DMS153 treated with DMSO at 0.1 percent for 48 hours (cell line): ENCODE measurements around the gene CHTF18.

Experiments
- DNase-seq: peaks from one replicate; lab custom pipeline; 2025; ENCODE audit not compliant: unreplicated experiment; lab: John Stamatoyannopoulos, UW

CHTF18 gene

GRCh38 chr16:760065-760464, 28.4 kb upstream of the CHTF18 start:
- no peak for DNase-seq

- no peak for DNase-seq
These were observed 27.7 kb upstream of the CHTF18 start, which contains the start of gene MSLN for GRCh38 chr16:760545-761343. MSLN (plus strand) TSS chr16:760734; CDS start chr16:762681, 1,947 bp downstream.

DNA sequence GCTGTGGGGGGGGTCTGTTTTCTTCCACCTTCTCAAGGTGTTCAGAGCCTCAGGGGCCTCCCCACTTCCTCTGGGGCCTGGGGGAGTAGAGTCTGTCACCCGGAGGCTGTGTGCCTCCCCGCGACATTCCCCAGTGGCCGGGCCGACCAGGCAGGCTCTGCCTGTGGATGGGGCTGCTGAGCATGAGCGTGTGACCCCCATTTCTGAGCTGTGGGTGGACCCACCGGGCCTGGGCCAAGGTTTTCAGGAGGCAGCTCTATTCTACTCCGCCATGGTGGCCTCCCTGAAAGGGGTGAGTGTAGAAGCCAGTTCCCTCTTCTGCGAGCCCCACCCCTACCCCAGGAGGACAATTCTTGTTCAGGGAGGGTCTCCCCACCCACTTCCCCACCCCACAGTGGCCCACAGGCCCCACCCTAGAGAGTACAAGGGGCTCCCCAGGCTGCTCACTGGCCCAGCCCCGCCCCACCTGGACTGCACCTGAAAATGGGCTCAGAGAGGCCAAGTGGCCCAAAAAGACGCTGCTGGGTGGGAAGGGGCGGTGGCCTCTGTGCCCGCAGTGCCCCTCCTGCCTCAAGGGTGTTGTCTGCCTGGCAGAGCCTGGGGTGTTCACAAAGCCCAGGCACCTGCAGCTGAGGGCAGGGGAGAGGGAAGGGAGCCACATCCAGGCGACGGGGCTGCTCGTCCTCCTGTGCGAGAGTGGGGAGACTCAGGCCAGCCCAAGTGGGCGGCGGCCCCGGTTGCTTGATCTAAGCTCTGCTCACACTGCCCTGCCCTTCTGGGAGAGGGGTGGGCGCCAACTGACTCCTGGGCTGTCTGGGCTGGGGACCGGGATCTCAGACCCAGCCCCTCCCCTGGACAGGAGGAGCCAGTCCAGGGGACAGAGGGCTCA, 26.6 kb upstream of the CHTF18 start:
- DNase-seq, result no peak

- no peak for DNase-seq
These were observed 25.7 kb upstream of the CHTF18 start for GRCh38 chr16:762595-763268.

DNA sequence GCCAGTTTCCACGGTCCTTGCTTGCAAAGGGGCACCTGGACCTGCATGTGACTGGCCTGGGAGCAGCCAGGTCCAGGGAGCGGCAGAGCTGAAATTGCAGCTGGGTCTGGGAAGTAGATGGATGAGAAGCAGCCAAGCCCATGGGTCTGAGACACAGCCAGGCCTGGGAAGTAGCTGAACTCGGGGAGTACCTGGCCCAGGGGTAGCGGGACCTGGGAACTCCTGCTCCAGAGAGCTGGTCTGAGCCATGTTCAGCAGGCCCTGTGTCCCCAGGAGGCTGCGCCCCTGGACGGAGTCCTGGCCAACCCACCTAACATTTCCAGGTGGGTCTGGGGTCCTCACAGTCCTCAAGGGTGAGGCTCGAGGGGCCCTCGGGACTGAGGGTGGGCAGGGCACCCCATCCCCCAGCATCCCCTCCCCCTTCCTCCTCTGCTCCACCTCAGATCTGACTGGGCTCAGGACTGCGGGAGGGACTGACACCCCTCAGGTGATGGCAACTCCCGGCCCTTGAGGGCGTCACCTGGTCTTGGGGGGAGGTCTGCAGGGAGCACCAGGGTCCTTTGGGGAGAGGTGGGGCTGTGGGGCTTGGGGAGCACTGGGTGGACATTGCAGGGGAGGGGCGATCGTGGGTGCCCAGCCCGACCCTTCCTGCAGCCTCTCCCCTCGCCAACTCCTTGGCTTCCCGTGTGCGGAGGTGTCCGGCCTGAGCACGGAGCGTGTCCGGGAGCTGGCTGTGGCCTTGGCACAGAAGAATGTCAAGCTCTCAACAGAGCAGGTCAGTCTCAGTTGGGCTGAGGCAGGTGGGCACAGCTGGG, 24.8 kb upstream of the CHTF18 start:
- DNase-seq, result no peak

DNA sequence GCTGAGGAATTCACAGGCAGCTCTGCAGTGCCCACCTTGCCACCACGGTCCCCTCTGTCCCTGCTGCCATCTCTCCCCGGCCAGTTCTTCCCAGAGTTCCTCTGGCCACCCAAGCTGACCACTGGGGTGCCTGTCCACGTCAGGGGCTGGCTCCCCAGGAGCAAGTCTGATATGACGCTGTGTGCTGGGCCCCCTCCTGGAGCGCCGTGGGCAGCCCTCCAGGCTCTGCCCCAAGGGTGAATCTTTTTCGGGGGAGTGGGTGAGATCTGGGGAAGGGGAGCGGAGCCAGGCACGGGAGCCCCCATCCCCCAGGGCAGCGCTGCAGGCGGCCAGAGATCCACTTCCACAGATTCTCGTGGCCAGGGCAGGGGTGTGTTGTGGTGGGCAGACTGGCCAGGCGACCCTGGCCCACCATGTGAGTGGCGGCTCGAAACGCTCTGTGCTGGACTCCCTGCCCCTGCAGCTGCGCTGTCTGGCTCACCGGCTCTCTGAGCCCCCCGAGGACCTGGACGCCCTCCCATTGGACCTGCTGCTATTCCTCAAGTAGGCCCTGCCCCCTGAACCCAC, 24.2 kb upstream of the CHTF18 start:
- DNase-seq, result no peak

GRCh38 chr16:764848-765487, 23.5 kb upstream of the CHTF18 start:
- DNase-seq, result no peak

- no peak for DNase-seq
These were observed 22.9 kb upstream of the CHTF18 start for GRCh38 chr16:765488-765865.

DNA sequence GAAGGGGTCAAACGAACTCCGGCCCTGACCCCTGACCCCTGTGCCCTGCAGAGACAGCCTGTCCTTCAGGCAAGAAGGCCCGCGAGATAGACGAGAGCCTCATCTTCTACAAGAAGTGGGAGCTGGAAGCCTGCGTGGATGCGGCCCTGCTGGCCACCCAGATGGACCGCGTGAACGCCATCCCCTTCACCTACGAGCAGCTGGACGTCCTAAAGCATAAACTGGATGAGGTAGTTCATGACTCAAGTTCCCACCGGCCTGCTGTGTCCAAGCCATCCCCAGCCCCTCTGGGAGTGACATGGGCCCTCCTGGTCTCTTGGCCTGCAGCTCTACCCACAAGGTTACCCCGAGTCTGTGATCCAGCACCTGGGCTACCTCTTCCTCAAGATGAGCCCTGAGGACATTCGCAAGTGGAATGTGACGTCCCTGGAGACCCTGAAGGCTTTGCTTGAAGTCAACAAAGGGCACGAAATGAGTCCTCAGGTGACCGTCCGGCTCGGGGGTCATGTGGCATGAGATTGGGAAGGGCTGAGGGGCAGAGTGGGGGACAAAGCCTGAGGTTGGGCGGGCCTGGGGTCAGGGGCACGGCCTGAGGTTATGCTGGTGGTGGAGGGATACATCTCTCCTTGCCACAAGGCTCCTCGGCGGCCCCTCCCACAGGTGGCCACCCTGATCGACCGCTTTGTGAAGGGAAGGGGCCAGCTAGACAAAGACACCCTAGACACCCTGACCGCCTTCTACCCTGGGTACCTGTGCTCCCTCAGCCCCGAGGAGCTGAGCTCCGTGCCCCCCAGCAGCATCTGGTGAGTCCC, 22.2 kb upstream of the CHTF18 start:
- no peak for DNase-seq

GRCh38 chr16:766820-767640, 21.4 kb upstream of the CHTF18 start:
- DNase-seq, result no peak

DNA sequence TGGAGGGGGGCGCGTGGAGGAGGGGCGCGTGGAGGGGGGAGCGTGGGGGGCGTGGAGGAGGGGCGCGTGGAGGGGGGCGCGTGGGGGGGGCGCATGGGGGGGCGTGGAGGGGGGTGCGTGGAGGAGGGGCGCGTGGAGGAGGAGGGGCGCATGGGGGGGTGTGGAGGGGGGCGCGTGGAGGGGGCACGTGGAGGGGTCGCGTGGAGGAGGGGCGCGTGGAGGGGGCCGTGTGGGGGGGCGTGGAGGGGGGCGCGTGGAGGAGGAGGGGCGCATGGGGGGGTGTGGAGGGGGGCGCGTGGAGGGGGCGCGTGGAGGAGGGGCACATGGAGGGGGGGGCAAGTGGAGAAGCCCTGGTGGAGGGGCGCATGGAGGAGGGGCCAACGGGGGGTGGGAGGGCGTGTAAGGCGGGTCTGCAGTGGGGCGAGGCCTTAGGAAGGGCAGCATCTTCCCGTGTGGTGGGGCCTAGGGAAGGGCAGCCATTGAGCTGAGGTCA, 20.6 kb upstream of the CHTF18 start:
- DNase-seq, result no peak

GRCh38 chr16:768428-768827, 20.0 kb upstream of the CHTF18 start:
- no peak for DNase-seq

GRCh38 chr16:769184-769784, 19.1 kb upstream of the CHTF18 start:
- DNase-seq, result no peak

GRCh38 chr16:769934-770333, 18.5 kb upstream of the CHTF18 start:
- DNase-seq, result no peak

- no peak for DNase-seq
These were observed 18.0 kb upstream of the CHTF18 start for GRCh38 chr16:770411-770810.

- DNase-seq, result no peak
These were observed 15.5 kb upstream of the CHTF18 start for GRCh38 chr16:772959-773358.

DNA sequence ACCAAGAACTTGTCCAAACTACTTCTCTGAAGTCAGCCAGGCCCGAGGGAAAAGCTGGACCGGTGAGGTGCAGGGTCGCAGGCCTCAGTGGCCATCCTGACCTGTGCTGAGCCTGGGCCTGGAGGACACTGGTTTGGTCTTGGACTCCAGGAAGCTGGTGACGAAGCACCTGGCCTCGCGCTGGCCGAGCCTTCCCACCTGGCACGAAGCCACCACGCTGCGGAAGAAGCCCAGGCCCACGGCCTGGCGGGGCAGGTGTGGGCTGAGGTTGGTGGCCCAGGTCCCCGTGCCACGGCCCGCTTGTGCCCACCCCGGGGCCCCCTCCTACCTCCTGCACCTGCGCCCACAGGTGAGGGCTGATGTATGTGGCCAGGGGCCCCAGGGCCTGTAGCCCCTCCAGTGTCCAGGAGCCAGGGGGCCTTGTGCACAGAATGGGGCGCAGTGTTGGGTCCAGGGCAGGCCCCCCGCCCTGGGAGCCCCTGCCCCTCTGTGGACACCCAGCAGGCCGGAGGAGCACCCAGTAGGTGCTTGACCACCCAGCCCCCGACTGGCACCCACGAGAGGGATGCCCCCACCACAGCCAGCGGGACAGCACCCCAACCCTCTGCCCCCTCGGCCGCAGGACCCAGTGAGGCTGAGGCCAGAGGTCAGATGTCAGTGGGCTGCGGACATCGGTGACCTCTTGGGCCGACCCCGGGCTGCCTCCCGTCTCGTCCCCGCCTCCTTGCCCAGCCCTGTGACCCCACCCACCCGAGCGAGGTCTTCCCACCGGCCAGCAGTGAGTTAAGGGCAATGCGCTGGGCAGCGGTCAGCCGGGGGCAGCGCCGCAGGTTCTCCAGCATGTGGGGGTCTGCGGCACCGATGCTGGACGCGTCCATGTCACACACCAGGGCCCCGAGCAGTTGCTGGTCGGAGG, 14.1 kb upstream of the CHTF18 start:
- no peak for DNase-seq
